Middle frontal gyrus (tissue), 1 donor: Measurements from ENCODE around the gene EIF4G1.

Experiments
- DNase-seq: peaks from one replicate; pipeline ENCODE4 v3.0.0-alpha.2; 2015; ENCODE audit warnings: low spot score; ENCODE audit errors: extremely low spot score

The EIF4G1 gene

DNA sequence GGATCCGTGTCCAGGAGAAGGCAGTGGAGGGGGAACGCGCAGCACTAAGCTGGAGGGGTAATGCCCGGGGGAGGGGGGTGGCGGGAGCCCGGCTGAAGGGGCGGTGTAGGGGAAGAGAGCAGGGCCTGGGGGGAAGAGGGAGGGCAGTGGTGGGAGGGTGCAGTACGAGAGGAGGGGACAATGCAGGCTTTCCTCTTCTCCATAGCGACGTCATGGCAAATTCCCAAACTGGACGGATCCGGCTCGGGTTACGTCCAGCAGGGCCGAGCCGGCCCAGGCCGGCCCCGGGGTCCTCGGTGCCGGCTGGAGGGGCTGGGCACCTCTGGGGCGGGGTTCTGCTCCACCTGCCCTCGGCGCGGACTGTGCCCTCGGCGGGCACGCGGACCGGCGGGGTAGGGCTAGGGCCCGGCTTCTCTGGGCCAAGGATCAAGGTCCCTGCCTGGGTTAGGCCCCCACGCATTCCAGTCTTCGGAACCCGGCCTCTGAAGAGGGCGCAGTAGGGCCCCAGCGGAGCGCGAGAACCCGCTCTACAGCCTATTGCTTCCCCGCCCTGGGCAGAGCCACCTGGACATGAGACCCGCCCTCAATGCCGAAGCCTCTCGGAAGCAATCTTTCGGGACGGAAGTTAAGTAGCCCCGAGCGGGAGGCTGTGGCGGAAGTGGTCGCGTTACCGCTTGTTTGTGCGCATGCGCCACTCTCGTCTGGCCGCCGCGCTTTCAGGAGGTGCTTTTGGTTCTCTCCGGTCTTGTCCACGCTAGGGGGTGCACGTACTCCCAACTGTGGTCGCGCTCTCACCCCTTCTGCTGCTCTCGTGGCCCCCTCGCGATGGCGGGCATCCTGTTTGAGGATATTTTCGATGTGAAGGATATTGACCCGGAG is 48.5 kb downstream of the EIF4G1 start:
- DNase-seq: peak; percentile 88

DNA sequence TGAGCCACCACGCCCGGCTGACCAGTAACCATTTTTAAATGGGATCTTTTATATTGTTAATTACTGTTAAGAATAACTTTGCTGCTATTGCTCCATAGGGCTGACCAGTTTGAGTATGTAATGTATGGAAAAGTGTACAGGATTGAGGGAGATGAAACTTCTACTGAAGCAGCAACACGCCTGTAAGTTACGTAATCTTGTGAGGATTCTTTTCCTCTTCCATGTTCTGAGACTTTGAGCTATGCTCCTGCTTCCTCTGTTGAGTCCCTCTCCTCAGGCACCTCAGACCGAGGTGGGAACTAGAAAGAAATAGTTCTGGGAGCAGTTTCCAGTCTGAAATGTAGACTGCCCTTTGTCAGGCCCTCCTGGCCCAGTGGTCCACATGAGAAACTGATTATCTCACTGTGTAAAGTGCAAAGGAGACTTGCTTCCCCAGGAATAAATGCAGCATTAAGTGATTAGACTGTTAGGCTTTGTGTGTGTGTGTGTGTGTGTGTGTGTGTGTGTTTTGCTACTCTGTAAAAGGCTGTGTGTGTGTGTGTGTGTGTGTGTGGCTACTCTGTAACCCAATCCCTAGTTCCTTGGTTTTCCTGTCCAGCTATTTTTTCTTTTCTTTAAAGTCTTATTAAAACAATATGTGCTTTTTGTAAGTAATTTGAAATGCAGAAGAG is 52.3 kb downstream of the EIF4G1 start:
- no peak for DNase-seq

DNA sequence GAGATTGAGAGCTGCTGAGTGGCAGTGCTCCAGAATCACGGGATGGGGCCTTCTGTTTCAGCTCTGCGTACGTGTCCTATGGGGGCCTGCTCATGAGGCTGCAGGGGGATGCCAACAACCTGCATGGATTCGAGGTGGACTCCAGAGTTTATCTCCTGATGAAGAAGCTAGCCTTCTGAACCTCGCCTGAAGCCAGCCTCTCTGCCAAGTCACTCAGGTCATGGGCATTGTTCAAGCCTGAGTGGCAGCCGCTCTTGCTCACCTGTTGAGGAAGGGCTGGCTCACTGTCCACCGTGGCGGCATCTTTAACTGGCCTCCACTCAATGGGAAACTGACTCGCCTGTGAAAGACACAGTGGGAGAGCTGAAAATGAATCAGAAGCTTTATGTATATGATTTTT is 53.7 kb downstream of the EIF4G1 start:
- no peak for DNase-seq

DNA sequence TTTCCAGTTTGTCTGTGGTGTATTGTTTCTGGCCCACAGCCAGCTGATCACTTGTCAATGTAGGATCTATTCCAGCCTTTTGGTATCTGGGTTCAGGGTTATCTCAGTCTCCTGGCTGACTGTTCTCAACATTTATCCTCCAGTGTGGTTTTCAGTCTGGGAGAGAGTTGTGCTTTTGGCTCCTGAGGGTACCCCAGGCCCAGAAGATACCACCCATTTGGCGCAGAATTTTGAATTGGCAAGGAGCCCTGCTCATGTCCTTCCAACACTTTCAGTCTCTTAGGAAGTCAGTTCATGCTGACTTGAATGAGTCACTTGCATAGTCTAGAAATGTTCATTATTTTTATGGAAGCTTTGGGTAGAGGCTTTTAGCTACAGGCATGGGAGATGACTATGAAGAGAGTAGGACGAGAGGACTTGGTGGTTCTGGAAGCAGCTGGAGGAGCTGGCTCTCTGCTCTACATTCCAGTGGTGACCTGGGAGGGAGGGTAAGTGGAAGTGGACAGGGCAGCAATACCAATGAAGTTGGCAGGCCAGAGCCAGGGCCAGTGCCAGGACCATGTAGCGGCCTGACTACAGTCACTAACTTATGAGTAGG is 54.3 kb downstream of the EIF4G1 start:
- DNase-seq: no peak

DNA sequence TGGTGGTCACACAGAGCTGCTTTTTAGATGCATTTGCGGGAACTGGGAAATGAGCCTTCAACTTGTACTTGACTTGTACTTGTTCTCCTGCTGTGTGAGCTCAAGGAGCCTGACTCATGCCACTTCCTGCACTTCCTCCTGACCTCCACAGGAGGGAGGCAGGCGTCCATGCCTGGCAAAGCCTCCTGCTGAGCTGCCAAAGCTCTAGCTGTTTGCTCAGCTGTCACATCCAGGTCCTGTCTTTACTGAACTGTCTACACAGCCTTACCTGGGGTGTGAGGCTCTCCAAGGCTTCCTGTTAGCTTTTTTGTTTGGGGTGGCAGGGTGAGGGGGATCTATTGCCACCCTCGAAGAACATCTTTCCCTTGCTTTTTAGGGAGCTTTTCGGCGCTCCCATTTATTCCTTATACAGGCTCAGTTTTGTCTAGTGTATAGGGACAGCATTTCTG is 57.2 kb downstream of the EIF4G1 start:
- peak; percentile 64 for DNase-seq

DNA sequence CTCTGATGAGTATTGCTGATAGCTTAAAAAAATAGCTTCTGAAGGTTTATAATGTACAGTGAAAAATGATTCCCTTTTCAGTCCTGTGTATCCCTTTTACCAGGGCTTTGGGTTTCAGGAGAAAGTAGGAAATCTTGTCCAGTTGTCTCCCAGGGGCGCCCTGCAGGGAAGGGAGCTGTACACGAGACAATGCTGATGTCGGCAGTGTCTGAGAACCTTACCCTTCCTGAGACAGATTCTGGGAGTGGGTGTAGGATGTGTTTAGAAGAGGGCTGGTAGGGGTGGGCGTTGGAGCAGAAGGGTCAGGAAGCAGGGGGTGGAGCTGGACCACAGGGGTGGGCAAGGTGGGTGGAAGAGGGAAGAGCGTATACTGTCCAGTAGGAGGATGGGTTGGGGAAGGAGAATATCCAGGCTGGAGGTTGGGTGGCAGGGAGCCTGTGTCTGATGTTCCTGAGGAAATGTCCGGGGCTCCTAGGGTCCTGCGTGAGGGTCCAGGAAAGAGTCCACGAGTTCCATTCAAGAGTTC is 58.0 kb downstream of the EIF4G1 start:
- DNase-seq: no peak

DNA sequence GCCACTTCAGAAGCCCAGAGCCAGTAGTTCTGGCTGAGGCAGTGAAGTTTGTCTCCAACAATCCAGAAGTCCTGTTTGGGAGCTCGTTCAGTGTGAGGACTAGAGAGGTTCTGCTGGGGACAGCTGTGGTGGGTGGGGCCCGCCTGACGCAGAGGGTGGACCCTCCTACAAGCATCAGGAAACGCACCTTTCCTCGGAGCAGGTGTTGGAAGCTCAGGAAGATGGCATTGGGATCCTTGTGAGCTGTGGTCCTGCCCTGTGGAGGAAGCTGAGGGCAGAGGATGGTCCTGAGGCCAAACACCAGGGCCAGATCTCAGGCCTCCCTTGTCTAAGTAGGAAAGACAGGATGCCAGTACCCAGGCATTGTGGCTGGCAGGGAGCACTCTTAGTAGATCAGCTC is 58.5 kb downstream of the EIF4G1 start:
- no peak for DNase-seq

DNA sequence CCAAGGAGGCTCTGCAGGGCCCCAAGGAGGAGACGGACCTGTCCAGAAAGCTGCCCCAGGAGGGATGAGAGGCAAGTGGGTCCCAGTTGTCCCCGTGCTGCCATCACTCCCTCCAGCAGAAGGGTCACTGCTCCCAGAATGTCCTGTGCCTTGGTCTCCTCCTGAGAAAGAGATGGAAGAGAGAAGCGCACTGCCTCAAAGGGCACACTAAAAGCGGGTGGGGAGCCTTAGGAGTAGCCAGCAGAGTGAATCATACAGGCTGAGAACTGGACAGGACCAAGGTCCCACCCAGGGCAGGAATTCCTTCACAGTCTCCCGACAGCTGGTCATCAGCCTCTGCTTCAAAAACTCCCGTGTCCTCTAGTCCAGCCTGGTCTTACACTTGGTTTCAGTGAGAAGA is 59.0 kb downstream of the EIF4G1 start:
- no peak for DNase-seq

DNA sequence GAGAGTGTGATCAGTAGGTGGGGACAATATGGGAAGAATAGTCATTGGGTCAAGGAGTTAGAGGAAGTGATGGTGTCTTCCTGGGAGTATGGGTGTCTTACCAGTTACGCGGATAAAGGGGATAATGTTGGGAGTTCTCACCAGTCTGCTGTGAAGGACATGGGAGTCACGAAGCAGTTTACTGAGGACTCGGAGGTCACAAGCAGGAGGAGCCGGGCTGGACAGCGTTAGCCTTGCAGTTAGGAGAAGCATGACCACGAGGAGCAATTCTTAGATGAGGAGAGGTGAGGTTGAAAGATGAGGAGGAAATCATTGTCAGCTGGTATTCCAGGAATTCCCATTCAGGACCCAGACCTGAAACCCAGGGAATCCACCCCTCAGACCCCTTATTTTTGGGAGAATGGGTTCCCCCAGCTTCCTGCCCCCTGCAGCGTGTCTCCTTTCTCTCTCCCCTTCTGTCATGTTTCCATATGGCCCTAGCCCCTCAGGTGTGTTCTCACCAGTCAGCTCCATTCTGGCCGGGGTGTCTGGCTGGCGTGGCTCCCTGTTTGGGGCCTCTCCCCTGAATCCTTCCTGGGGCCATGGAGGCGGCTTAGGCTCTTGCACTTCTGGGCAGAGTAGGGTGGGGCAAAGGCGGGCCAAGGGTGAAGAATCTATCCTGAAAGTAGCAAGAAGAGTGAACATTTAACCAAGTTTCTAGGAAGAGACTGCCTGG is 61.5 kb downstream of the EIF4G1 start:
- DNase-seq: no peak

DNA sequence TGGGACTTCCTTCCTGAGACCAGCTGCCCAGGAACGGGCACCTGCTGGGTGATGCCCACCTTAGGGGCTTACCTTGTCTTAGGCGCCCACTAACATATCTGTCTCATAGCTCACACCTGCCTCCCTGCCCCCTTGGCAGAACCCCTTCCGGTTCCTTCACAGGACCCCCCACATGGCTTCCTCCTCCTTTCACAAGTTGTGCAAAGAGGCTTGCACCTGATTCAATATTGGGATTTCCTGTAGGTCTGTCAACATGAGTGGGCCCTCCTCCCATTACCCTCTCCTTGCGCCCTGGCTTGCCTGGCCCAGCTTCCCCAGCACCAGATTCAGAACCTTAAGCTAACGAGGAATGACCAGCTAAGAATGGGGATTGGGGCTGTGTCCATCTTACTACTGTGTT is 63.0 kb downstream of the EIF4G1 start:
- DNase-seq: no peak

DNA sequence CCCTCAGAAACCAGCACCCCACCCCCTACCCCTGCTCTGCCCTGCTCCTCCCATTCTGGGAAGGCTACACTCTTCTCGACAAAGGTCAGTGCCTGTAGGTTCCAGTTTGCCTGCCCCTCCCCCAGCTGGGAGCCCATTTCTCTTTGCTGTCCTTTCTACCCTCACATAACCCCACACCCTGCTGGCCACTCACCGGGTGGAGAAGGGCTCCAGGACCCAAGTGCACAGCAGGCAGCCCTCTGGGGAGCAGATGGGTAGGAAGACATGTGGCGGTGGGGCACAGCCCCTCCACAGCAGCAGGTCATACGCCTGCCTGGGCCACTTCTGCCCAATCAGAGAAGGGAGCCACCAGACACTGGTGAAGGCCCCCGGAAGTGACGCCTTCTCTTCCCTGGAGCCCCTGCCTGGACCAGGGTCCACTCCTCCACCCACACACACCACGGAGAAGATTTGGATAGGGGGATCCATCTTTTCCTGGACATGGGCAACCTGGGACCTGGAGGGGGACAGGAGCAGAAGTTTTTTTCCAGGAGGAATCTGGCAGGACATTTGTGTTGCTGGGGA is 63.6 kb downstream of the EIF4G1 start, which contains the start of gene THPO:
Gene THPO (minus strand): TSS at position 326 of the 564 bp plus-strand sequence. CDS start 1,948 bp downstream, outside the sequence.
- DNase-seq: no peak

DNA sequence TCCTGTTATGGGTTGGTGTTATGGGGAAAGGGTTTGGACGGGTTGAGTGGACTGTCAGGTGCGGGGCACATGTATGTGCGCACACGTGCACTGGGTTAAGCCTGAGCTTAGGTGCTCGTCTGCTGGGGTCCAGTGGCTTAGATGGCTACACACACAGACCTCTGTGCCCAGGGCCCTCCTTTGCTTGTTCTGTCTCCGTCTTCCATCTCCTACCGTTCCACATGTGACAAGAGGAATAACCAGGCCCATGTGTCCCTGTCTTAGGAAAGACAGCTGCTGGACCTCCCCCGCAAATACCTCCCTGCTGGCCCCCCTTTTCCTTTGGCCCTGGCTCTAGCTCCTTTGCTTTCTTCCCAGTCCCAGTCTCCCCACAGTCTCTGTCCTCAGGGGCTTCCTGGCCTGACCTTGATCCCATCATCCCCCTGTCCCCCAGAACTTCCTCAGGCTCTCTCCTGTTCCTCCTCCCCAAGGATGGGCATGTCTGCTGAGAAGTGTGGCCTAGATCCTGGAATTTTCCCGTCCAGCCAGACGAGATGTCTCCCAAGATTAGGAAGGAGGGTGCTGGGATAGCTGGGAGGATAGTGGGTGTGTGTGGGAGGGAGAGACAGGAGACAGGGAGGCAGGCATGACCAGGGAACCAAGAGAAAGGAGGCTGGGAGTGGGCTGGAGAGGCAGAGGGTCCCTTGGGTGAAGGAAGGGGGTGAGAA is 64.4 kb downstream of the EIF4G1 start:
- no peak for DNase-seq

DNA sequence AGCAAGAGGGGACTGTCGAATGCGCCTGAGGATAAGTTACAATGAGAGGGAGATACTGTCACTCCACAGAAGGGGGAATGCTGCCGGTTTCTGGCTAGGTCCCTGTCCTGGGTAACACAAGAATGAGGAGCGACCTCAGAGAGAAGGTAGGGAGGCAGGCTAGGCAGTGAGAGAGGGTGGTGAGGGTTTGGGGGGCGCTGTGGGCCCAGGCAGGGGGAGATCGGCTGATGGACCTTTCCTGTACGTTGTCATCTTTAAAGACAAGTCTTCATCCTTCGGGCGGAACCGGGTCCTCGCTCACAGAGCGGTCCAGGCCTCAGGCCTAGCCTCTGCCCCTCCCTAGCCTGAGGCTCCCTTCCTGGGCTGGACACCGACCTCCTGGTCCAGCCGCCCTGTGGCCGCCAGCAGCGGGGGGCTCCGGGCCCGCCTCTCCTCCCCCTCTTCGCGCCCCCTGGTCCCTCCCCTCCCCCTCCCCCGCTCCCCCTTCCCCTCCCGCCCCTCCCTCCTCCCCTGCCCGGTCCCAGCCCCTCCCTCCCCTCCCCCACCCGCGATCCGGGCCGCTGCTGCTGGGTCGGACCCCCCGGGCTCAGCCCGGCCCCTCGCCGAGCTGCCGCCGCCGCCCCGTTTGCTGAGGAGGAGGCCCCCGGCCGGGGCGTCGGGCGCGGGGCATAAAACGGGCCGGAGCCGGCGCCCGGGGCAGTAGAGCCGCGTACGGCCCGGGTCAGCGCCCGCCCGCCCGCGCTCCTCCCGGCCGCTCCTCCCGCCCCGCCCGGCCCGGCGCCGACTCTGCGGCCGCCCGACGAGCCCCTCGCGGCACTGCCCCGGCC is 65.2 kb downstream of the EIF4G1 start, which contains the start of gene CHRD:
Gene CHRD (plus strand): TSS at position 697 of the 827 bp plus-strand sequence. CDS start 265 bp downstream, outside the sequence.
- DNase-seq: no peak

DNA sequence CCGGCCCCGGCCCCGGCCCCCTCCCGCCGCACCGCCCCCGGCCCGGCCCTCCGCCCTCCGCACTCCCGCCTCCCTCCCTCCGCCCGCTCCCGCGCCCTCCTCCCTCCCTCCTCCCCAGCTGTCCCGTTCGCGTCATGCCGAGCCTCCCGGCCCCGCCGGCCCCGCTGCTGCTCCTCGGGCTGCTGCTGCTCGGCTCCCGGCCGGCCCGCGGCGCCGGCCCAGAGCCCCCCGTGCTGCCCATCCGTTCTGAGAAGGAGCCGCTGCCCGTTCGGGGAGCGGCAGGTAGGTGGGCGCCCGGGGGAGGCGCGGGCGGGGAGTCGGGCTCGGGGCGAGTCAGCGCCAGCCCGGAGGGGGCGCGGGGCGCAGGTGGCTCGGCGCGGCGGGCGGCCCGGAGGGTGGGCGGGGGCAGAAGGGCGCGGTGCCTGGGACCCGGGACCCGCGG is 65.8 kb downstream of the EIF4G1 start:
- DNase-seq: no peak

DNA sequence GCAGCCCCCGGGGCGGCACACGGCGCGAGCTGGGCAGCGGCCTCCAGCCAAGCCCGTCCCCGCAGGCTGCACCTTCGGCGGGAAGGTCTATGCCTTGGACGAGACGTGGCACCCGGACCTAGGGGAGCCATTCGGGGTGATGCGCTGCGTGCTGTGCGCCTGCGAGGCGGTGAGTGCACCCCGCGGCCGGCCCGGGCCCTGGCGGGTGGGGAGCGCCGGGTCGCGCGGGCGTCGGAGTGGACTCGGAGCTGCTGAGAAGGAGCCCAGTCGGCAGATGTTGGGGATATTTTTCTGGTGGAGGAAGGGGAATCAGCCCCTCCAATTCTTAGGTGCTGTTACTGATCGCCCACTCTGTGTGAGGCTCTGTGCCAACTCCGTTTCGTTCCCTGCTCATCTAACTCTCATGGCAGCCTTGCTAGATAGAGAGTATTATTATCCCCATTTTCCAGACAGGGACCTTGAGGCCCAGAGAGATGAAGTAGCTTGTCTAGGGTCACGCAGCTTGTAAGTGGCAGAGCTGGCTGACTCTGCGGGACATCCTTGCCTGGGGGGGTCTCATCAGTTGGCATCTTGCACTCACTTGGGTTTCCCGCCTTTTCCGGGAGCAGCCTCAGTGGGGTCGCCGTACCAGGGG is 66.3 kb downstream of the EIF4G1 start:
- no peak for DNase-seq

DNA sequence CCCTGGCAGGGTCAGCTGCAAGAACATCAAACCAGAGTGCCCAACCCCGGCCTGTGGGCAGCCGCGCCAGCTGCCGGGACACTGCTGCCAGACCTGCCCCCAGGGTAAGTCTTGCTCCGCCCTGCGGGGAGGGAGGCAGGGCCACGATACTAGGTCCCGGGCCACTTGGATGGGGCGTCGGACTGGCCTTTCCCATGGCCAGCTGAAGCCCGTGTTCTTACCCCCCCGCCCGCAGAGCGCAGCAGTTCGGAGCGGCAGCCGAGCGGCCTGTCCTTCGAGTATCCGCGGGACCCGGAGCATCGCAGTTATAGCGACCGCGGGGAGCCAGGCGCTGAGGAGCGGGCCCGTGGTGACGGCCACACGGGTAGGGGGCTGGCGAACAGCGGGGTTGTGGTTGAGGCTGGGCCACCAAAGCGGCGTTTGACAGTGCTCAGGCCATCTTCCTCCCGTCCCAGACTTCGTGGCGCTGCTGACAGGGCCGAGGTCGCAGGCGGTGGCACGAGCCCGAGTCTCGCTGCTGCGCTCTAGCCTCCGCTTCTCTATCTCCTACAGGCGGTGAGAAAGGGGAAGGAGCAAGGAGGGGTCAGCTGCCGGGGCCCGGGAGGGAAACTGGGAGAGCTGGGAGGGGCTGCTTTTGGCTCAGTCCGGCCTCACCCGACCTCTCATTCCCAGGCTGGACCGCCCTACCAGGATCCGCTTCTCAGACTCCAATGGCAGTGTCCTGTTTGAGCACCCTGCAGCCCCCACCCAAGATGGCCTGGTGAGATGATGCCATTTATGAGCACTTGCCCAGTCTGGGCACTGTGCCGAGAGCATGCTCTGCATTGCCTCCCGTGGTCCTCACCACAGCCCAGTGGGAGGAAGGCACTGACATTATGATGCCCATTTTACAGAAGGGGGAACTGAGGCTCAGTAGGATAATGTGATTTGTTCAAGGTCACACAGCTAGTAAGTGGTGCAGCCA is 67.1 kb downstream of the EIF4G1 start:
- no peak for DNase-seq

DNA sequence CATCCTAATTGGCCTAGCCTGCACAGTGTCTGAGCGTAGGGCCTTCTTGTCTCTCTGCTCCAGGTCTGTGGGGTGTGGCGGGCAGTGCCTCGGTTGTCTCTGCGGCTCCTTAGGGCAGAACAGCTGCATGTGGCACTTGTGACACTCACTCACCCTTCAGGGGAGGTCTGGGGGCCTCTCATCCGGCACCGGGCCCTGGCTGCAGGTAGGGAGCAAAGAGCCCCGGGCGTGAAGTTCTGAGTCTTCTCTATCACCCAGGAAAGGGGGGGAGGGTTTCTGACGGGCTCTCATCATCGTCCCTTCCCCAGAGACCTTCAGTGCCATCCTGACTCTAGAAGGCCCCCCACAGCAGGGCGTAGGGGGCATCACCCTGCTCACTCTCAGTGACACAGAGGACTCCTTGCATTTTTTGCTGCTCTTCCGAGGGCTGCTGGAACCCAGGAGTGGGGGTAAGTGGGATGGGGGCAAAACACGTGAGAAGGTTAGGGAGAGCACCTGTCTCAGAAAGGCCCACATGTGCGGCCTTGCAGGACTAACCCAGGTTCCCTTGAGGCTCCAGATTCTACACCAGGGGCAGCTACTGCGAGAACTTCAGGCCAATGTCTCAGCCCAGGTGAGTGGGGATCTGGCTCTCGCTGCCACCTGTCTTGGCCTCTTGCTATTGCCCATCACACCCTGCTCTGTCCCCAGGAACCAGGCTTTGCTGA is 68.1 kb downstream of the EIF4G1 start:
- no peak for DNase-seq
